Fibroblast of lung (primary cell): ENCODE results near the gene MOBP. TPM values are rescaled to one million over a fixed set of nuclear protein-coding genes. Genes with fewer than 3 reads are reported as not detected.

Experiments
- DNase-seq, 2 donors: peaks; one replicate each; pipeline versions ENCODE4 v3.0.0 to v3.0.0-alpha.2; 2010; ENCODE audit warnings: low read depth in 2 of 2
- H2AFZ ChIP-seq: 2 replicates; pipeline ENCODE4 v1.5.1; 2012; ENCODE audit warnings: low read length, control low read depth, inconsistent platforms
- H3K27ac ChIP-seq: 2 replicates; pipeline ENCODE4 v1.5.1; 2011; ENCODE audit warnings: low read length, control low read depth; ENCODE audit not compliant: insufficient read depth
- H3K27me3 ChIP-seq: 2 replicates; pipeline ENCODE4 v1.5.1; 2011; ENCODE audit warnings: mild to moderate bottlenecking, low read length; ENCODE audit not compliant: control insufficient read depth, insufficient read depth
- H3K36me3 ChIP-seq: 2 replicates; pipeline ENCODE4 v1.5.1; 2011; ENCODE audit warnings: low read length; ENCODE audit not compliant: control insufficient read depth, insufficient read depth
- H3K4me1 ChIP-seq: 2 replicates; pipeline ENCODE4 v1.5.1; 2011; ENCODE audit warnings: low read length; ENCODE audit not compliant: control insufficient read depth, insufficient read depth; ENCODE audit errors: extremely low read depth
- H3K4me2 ChIP-seq: 2 replicates; pipeline ENCODE4 v1.5.1; 2011; ENCODE audit warnings: low read length, control low read depth; ENCODE audit not compliant: insufficient read depth; ENCODE audit errors: extremely low read depth
- H3K4me3 ChIP-seq, 4 experiments: fragments of 200-600 bp in 1 of 4; sonication (generic) in 1 of 4; replicated peaks in 1 of 4; 2 replicates each; pipeline ENCODE4 v1.5.1; 2011 to 2016; ENCODE audit warnings: low read length in 4 of 4, low read depth in 3 of 4, mild to moderate bottlenecking in 3 of 4, control low read depth in 2 of 4, inconsistent platforms in 1 of 4, mixed read lengths in 1 of 4; ENCODE audit not compliant: insufficient read depth in 1 of 4; ENCODE audit errors: control extremely low read depth in 1 of 4
- H3K79me2 ChIP-seq: 2 replicates; pipeline ENCODE4 v1.5.1; 2012; ENCODE audit warnings: mild to moderate bottlenecking, low read length, inconsistent platforms; ENCODE audit not compliant: control insufficient read depth, insufficient read depth
- H3K9ac ChIP-seq: 2 replicates; pipeline ENCODE4 v1.5.1; 2011; ENCODE audit warnings: mild to moderate bottlenecking, low read length, control low read depth; ENCODE audit not compliant: insufficient read depth
- H3K9me3 ChIP-seq: 2 replicates; pipeline ENCODE4 v1.5.1; 2012; ENCODE audit warnings: low read depth, low read length; ENCODE audit not compliant: control insufficient read depth, insufficient read depth
- H4K20me1 ChIP-seq: 2 replicates; pipeline ENCODE4 v1.5.1; 2011; ENCODE audit warnings: low read length; ENCODE audit not compliant: control insufficient read depth, insufficient read depth; ENCODE audit errors: extremely low read depth
- CTCF ChIP-seq, 2 donors: IDR thresholded peaks in 1 of 2; conservative IDR thresholded peaks in 1 of 2; 1 replicate in 1 of 2; 2 replicates in 1 of 2; pipeline ENCODE4 v1.5.1; 2011 to 2012; ENCODE audit warnings: low read length in 2 of 2, control low read depth in 1 of 2, inconsistent platforms in 1 of 2, low read depth in 1 of 2, mild to moderate bottlenecking in 1 of 2
- EZH2 ChIP-seq: IDR thresholded peaks from 2 replicates; pipeline ENCODE4 v1.5.1; 2012; ENCODE audit warnings: low read length, control low read depth, mild to moderate bottlenecking; ENCODE audit errors: missing control alignments
- polyA plus RNA-seq, 2 donors: library from polyadenylated mRNA; depleted of rRNA in 1 of 2; stranded (reverse) in 1 of 2; unstranded in 1 of 2; fragments of >200 nt; gene quantifications; 2 replicates each; pipeline ENCODE4 v1.2.1, GENCODE V29; 2011 to 2012; ENCODE audit warnings: missing spikeins in 1 of 2
- total RNA-seq: library from RNA; depleted of rRNA; stranded (reverse); fragments of >200 nt; gene quantifications from 2 replicates; pipeline ENCODE4 v1.2.1, GENCODE V29; 2014

The MOBP gene
- total and polyA plus RNA-seq, 2 donors (not counting 1 experiment from before 2014, with no cell fraction given), result not detected

GRCh38 chr3:39485547-39485946, 18.1 kb downstream of the MOBP start:
- no peaks in the 10 kb centered on the region for H3K27me3 ChIP-seq
- H3K79me2 ChIP-seq, result no peaks in the 10 kb centered on the region
- no peaks in the 10 kb centered on the region for H3K36me3 ChIP-seq
- H3K4me3 ChIP-seq, result no peak overlapping the region
- H3K4me2 ChIP-seq, result no peak overlapping the region
- H3K4me1 ChIP-seq, result no peaks in the 10 kb centered on the region
- DNase-seq, result no peak
- no peaks in the 10 kb centered on the region for H4K20me1 ChIP-seq
- H3K9me3 ChIP-seq, result no peaks in the 10 kb centered on the region
- H3K9ac ChIP-seq, result no peak overlapping the region
- H2AFZ ChIP-seq, result no peak overlapping the region
- TF ChIP-seq CTCF (conservative IDR thresholded peaks at IDR 0.05 in 1 of 2, IDR thresholded peaks at IDR 0.05 in 1 of 2; ENCODE audit: low read depth in 1 of 2, low read length in 2 of 2), result no peak
- TF ChIP-seq EZH2, result no peak
- no peak overlapping the region for H3K27ac ChIP-seq

GRCh38 chr3:39491014-39491413, 23.5 kb downstream of the MOBP start:
- Histone ChIP-seq H3K79me2 (no peaks in the 10 kb centered on the region), H3K9me3 (no peaks in the 10 kb centered on the region), H3K27ac (no peak overlapping the region), H3K4me1 (no peaks in the 10 kb centered on the region), H3K36me3 (no peaks in the 10 kb centered on the region), H2AFZ (no peak overlapping the region), H3K4me3 (no peak overlapping the region), H4K20me1 (no peaks in the 10 kb centered on the region), H3K27me3 (no peaks in the 10 kb centered on the region), H3K9ac (no peak overlapping the region), H3K4me2 (no peak overlapping the region)
- DNase-seq, result no peak
- TF ChIP-seq CTCF (conservative IDR thresholded peaks at IDR 0.05 in 1 of 2, IDR thresholded peaks at IDR 0.05 in 1 of 2; ENCODE audit: low read depth in 1 of 2, low read length in 2 of 2) (no peak), EZH2 (no peak)

GRCh38 chr3:39491733-39492350, 24.4 kb downstream of the MOBP start:
- no peak for DNase-seq
- H2AFZ ChIP-seq, result no peak overlapping the region
- H4K20me1 ChIP-seq, result no peaks in the 10 kb centered on the region
- TF ChIP-seq CTCF (conservative IDR thresholded peaks at IDR 0.05 in 1 of 2, IDR thresholded peaks at IDR 0.05 in 1 of 2; ENCODE audit: low read depth in 1 of 2, low read length in 2 of 2) (no peak), EZH2 (no peak)
- no peaks in the 10 kb centered on the region for H3K79me2 ChIP-seq
- H3K4me3 ChIP-seq, result no peak overlapping the region
- no peaks in the 10 kb centered on the region for H3K36me3 ChIP-seq
- no peaks in the 10 kb centered on the region for H3K27me3 ChIP-seq
- no peak overlapping the region for H3K9ac ChIP-seq
- no peaks in the 10 kb centered on the region for H3K9me3 ChIP-seq
- no peak overlapping the region for H3K4me2 ChIP-seq
- no peaks in the 10 kb centered on the region for H3K4me1 ChIP-seq
- H3K27ac ChIP-seq, result no peak overlapping the region
